Measurements from ENCODE around the gene ARHGAP15.
"Not testable (repeated sequence)": the region's sequence is repeated elsewhere in the genome, so short reads cannot be mapped to it uniquely, and the experiment has no call there.

ARHGAP15 gene

DNA sequence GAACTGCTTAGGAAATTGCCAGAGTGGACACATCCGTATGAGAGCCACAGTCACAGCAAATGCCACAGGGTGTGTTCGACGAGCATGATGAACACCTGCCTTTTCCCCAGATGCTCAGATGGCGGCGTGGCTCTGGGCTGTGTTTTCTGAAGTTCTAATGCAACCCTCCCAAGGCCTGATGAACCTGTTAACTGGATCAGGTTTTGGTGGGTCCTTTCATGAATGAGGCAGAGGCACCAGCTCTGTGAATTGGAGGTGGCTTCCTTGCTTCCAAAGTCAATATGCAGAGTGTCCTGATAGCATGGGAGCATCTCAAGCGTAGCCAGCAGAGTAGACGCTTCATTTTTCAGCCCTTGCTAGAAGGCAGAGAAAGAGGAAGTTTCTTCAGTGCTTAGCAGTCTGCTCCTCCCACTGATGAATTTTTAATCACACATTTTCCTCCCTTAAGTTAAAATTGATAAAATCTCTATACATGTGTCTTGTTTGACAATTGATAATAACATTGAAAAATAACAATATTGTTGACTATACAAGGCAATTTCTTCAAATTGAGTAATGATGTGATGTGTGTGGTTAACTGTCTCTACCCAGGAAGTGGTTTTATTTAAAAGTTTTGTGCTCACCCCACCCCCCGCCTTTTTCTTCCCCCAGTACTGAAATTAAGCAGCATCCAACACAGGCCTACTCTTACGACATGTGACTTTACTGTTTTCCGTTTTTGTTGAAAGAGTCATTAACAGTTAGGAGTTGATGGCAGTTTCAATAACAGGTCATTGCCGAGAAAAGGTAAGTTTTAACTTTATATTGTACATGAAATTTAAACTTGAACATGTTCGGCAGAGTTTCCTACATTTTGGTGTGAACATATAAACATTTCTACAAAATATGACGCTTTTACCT lies at the start of gene ARHGAP15:
Gene ARHGAP15 (plus strand): TSS at position 739 of the 900 bp plus-strand sequence.
- no peak for DNase-seq

DNA sequence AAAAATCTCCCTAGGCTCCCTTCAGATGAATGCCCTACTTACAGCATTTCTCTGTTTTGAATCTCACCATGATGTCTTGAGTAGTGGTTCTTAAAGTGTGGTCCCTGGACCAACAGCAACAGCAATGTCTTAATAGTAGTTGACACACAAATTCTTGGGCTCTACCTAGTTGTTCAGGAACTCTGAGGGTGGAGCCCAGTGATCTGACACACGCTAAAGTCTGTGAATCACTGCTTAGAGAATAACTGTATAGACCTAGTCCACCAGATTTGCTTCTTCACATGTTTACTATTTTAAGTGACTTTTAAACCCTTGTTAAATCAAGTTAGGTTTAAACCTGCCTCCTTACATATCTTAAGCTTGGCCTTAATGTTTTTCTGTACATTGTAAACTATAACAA lies 47.6 kb upstream of the ARHGAP15 start:
- DNase-seq: no peak

DNA sequence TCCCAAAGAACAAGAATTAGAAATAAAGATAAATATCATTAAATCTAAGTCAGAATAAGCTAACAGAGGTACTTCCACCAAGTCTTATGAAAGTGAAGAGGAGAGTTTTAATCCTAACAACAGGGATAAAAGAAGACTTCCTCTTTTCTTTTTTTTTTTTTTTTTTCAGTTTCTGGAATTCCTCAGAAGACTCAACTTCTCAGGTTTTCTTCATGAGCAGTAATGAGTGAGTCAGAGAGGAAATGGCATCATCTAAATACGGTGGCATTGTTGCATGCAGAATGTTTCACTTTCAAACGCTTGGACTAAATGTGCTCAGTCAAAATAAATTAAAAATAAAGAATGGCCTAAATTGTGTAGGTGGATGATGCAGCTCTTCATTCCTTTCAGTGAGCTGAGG lies 45.6 kb upstream of the ARHGAP15 start:
- DNase-seq: no peak

DNA sequence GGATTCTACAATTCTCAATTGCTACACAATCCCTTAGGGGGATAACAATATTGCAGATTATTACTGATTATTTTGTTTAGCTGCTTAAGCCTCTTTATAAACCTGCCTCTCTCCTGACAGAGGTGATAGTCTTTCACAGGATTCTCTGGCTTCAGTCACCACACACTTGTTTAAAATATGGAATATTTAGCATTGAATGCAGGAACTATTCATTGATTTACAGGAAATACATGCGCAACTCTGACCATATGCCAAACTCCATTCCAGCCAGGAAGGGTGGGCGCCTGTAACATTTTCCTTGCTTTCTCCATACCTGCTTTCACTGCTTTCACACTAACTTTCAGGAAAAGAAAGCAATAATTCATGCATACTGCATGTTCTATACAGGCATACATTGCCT lies 44.8 kb upstream of the ARHGAP15 start:
- no peak for DNase-seq

DNA sequence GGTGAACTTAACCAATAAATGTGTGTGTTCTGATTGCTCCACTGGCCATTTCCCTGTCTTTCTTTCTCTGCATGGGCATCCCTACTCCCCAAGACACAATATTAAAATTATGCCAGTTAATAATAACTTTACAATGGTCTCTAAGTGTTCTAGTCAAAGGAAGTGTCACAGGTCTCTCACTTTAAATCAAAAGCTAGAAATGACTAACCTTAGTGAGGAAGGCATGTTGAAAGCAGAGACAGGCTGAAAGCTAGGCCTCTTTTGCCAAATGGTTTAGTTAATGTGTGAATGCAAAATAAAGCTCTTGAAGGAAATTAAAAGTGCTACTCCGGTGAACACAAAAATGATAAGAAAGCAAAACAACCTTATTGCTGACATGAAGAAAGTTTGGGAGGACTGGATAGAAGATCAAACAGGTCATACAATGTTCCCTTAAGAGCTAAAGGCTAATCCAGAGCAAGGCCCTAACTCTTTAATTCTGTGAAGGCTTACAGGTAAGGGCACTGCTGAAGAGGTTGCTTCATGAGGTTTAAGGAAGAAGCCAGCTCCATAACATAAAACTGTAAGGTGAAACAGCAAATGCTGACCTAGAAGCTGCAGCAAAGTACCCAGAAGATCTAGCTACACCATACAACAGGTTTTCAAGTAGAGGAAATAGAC lies 44.0 kb upstream of the ARHGAP15 start:
- no peak for DNase-seq

DNA sequence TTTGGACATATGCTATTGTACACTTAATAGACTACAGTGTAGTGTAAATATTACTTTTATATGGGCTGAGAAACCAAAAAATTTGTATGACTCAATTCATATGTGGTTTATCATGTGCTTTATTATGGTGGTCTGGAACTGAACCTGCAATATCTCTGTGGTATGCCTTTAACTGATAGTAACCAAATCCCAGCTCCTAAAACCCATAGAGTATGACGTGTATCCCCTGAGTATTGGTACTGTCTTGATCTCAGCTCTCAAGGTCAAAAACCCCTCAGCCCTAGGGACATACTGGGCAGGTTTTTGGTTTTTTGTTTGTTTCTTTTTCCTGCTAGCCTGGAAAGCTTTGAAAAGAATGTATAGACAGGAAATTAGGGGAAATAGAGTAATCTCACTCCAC lies 42.2 kb upstream of the ARHGAP15 start:
- no peak for DNase-seq

DNA sequence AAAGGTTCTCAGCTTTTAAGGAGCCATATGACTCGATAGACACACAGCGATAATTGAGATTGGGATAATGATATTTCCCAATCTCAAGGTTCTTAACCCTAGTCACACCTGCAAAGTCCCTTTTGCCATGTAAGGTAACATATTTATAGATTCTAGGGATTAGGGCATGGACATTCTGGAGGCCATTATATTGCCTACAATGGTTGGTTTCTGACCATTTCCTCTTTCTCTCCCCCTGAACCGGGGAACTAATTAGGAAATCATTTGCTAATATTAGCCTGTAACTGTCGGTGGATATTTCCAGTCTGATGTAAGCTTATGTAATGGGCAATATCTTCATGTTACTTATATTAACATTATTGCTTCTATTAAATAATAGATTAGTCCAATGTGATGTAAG lies 40.8 kb upstream of the ARHGAP15 start:
- DNase-seq: no peak

DNA sequence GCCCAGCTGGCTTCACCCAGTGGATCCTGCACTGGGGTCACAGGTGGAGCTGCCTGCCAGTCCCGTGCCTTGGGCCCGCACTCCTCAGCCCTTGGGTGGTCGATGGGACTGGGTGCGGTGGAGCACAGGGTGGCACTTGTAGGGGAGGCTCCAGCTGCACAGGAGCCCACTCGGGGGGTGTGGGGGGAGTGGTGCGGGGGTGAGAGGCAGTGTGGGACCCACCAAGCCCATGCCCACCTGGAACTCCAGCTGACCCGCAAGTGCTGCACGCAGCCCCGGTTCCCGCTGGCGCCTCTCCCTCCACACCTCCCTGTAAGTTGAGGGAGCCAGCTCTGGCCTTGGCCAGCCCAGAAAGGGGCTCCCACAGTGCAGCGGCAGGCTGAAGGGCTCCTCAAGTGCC lies 39.7 kb upstream of the ARHGAP15 start:
- not testable (repeated sequence) for DNase-seq

DNA sequence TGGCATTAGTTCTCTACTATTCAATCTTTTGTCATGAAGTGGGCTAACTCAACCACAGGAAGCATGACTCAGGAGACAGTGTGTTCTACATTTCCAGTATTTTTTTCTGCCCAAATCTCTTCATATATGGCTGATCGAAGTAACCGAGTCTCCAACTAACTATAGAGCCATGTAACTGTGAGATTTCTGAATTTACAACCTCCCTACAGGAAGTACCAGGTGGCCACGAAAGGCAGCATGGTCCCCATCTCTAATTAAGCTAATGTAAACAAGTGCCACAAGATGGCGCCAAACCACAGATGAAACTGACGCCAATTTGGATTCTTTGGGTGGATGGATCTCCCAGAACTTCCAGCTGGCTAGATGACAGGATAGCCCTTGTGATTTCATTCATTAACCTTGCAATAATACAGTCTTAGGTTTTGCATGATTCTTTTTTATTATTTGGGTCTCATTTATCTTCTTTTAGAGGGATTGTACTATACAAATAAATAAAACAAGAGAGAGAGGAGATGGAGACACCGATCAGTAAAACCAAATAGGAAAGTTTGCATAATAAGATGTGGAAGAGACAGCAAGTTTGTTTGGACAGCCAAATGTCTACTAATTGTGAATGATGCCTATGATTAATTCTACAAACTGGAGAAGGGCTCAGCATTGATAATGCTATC lies 18.3 kb upstream of the ARHGAP15 start:
- peak; percentile 52 for DNase-seq

DNA sequence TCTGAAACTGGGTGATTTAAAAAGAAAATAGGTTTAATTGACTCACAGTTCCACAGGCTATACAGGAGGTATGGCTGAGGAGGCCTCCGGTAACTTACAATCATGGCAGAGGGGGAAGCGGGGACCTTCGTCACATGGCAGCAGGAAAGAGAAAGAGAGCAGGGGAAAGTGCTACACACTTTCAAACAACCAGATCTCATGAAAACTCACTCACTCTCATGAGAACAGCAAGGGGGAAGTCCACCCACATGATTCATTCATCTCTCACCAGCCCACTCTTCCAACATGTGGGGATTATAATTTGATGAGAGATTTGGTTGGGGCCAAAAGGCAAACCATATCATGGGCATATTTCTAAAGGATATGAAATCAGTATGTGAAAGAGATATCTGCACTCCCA lies 12.0 kb upstream of the ARHGAP15 start:
- no peak for DNase-seq

DNA sequence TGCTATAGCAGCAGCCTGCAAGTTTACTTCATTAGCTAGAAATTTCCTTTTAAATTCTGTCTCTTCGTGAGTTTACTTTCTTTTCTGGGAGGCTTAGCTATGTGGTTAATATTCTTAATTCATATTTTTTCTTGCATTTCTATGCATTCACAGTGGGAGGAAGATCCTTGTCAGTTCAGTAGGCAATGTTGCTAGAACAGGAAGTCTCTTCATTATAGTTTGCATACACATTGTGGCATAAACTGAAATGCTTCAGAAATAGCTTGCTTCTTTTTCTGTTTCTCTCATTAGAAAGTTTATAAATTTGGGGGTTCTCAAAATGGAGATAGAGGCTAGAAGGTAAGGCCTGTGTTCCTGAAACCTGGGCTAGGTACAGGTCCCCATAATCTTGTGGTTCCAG lies 8.1 kb upstream of the ARHGAP15 start:
- no peak for DNase-seq

DNA sequence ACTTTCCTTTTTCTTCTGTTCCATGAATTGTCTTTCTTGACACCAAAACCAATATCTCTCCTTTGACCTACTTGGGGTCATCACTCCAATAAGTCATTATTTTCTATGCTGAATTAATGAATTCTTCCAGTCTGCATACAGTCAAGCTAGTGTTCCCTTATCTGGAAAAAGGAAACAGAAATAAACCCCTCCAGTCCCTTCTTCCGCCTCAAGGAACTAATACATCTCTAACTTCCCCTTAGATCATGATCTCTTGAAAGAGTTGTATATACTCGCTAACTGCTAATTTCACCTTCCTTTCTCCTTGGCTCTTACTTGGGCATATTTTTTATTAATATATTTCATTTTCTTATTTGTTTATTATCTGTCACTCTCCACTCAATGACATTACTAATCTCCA lies 7.3 kb upstream of the ARHGAP15 start:
- no peak for DNase-seq

DNA sequence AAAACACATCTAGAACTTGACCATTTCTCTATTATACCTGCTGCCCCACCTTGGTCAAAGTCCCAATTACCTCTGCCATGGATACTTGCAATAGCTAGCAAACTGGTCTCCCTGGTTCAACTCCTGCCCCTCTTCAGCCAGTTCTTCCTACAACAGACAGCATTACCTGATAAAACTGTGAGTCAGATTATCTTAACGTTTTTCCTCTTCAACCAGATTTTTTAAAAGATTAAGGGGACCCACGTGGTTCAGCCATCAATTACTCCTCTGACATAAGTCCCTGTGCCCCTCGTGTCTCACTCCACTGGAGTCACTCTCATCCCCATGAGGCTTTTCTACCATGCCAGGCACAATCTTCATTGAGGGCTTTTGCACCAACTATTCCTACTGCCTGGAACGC lies 5.3 kb upstream of the ARHGAP15 start:
- DNase-seq: no peak

DNA sequence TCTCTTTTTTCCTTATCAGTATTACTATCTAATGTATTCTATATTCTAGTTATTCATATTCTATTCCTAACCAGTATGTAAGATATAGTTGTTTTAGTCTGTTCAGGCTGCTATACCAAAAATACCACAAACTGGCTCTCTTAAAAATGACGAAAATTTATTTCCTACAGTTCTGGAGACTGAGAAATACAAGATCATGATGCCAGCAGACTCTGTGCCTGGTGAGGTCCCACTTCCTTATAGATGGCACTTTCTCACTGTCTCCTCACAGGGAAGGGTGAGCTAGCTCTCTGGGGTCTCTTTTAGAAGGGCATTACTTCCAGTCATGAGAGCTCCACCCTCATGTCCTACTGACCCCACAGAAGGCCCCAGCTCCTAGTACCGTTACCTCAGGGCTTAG lies 4.8 kb upstream of the ARHGAP15 start:
- DNase-seq: no peak

DNA sequence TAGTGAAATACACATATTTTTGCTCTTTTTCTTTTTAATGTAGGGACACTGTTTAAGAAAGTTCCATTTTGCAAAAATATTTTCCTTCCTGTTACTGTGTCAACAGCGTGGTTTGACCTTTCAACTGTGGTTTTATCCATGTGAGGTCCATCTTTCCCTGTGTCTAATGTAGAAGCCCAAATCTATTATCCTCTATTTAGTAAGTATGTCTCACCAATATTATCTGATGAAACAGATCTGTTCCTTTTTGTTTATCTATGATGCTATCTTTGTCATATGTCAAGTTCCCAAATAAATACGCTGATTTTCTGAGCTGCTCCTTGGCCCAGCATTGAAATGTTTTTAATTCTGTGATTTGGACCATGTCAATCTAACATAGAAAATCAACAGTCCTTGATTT lies 3.5 kb upstream of the ARHGAP15 start:
- no peak for DNase-seq

DNA sequence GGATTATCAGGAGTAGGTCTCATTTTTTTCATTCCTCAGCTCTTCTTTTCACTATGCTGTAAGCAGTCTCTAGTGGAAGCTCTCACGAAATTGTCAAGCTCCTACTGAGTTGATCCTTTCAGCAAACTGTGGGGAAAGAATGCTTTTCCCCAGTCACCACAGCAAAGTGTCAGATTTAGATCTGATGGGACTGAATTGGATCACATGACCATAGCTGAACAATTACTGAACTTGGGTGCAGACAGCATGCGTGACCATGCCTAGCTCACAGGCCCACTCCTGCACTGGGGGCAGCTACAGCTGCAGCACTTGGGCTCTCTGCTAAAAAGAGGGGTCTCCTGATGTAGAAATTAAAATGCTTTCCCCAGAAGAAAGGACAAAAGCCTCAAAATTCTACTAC lies 3.1 kb downstream of the ARHGAP15 start:
- DNase-seq: no peak

DNA sequence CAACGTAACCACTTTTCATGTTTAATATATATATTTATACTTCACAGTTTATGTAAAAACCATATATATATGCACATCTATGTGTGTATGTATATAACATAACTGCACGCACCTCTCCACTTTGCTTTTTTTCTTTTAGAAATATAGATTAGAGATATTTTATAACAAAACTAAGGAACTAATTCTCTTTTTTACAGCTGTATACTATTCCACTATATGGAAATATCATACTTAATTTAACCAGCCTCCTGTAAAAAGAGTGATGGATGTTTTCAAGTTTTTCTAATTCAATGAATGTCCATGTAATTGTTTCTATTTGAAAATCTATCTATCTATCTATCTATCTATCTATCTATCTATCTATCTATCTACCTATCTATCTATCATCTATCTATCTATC lies 4.6 kb downstream of the ARHGAP15 start:
- no peak for DNase-seq

DNA sequence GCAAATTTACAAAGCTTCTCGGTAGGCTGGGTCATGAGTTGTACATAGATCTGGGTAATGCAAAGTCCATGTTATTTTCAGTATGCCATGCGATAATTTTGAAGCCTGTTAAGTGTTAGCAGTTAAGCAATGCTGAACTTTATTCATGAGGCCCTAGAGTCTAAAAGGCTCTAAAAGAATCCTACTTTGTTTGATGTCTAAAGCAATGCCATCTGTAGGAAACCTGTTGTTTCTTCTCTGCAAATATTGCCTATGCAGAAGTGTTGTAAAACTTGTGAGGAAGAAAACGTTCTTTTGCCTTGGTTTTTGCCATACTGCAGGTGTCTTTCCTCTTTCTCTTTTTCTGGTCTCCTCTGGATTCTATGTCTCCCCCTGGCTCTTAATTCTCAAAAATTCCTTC lies 9.1 kb downstream of the ARHGAP15 start:
- DNase-seq: no peak

DNA sequence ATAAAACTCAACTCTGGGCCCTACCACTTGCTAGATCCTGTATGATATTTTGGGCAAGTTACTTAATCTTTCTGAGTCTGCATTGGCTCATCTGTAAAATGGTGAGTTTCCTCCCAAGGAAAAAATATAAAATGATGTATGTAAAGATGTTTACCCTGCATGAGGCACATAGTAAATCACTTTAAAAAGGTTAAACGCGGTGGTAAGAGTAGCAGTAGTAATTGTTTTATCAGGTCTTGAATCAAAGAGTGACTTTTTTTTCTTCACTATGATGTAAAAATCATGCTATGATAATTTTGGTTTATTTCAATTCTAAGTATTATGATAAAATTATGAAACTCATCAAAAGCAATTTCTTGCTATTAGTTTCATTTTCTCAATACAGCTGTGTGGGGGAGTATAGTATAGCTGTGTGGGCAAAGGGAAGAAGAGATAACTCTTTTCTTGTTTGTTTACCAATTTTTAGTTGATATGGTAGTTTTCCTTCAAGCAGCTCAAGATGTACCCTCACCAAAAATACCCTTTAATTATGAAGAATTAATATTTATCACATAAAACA lies 10.7 kb downstream of the ARHGAP15 start:
- no peak for DNase-seq

DNA sequence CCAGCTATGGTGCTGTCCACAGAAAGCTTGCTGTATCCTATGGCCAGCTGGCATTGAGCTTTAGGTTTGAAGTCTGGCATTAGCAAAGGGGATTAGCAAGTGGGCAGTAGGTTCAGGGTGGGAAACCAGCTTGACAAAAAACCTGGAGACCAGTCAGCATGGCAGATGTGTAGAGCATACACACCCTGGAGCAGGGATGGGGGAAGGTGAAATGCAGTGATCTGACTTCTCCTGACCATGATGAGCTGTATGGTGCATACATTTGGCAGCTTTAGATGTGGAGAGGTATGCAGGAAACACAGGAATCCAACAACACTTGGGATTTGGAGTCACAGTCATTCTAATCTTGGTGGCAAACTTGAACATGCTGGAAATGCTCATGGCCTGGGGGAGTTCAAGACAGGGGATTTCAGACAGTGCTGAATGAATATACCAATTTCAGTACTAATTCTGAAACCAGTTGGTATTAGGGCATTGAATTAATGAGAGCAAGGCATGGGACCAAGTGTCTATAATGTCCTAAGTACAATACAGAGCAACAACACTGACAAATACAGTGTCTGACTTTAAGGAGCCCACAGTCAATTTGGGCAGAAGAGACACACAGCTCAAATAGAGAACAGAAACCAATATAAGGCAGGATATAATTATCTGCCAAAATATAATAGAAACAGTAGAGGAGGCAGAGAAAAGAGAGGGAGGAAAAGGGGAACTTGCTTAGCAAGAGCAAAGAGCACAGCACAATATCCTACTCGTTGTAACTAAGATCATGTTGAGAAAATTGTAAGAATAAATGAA lies 11.8 kb downstream of the ARHGAP15 start:
- DNase-seq: no peak

DNA sequence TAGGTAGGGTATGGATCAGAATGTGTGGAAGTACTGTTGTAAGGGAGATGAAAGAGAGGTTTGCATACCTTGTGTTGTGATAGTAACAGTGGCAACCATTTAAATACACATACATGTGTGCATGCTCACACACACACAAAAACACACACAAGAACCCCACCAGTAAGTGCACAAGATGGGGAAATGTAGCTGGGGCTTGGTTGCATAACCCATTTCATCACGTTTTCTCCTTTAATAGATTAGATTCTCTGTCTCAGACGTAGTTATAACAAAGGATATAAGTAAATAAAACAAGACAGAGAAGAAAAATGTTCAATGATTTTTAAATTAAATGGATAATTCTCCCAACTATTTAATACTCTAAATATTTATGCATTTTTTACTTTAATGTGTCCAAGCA lies 13.4 kb downstream of the ARHGAP15 start:
- DNase-seq: no peak

DNA sequence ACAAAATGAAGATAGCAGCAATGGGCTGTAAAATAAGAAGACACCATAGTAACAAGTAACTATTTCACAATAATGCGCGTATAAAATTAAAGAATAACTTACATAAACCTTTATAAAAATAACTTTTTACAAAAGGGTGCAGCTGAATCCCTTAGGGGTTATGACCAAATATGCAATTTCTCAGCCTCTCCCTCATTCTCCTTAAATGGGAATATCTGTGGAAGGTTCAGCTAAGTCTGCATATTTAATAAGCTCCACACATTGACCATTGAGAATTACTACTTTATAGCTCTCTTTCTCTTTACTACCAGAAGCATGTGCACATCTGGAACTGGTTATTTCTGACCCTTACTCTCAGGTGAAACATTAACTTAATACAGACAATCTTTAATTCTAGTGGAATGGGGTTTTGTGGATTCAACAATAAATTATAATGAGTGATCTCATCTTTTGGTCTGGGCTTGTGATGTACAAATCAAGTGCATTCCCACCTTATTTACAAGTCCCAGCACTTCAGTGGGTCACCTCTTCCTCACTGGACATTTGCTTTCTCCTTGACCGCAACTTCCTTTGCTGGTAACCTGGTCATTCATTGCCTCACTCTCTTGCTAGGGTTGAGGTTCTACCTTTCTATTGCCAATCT lies 15.7 kb downstream of the ARHGAP15 start:
- no peak for DNase-seq
